Tibial nerve (tissue), 3 donors: ENCODE results near the gene AZIN2.

Experiments
- POLR2A ChIP-seq, 2 donors: fragments of 450-650 bp; IDR thresholded peaks; one replicate each; pipeline ENCODE4 v1.6.1; 2017; ENCODE audit warnings: antibody characterized with exemption in 2 of 2, mild to moderate bottlenecking in 2 of 2, moderate library complexity in 2 of 2
- TF ChIP-seq, protein P1 (sequence below), 5 experiments: fragments of 200-600 bp in 3 of 5; fragments of 450-650 bp in 2 of 5; sonication (generic) in 3 of 5; IDR thresholded peaks; one replicate each; pipeline ENCODE4 v1.5.1; 2016 to 2019; ENCODE audit warnings: antibody characterized with exemption in 5 of 5, mild to moderate bottlenecking in 3 of 5, moderate library complexity in 2 of 5

GRCh38 chr1:33042831-33043230 lies 38.1 kb upstream of the AZIN2 start:
- TF ChIP-seq, protein P1, sequence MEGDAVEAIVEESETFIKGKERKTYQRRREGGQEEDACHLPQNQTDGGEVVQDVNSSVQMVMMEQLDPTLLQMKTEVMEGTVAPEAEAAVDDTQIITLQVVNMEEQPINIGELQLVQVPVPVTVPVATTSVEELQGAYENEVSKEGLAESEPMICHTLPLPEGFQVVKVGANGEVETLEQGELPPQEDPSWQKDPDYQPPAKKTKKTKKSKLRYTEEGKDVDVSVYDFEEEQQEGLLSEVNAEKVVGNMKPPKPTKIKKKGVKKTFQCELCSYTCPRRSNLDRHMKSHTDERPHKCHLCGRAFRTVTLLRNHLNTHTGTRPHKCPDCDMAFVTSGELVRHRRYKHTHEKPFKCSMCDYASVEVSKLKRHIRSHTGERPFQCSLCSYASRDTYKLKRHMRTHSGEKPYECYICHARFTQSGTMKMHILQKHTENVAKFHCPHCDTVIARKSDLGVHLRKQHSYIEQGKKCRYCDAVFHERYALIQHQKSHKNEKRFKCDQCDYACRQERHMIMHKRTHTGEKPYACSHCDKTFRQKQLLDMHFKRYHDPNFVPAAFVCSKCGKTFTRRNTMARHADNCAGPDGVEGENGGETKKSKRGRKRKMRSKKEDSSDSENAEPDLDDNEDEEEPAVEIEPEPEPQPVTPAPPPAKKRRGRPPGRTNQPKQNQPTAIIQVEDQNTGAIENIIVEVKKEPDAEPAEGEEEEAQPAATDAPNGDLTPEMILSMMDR (IDR thresholded peaks at IDR 0.05), result no peak
- TF ChIP-seq POLR2A (IDR thresholded peaks at IDR 0.05), result no peak
